Activated T-helper 9 cell treated with anti-CD3 and anti-CD28 coated beads, Interleukin-2, amount 50 U/mL, for 16 hours (primary cell): ENCODE results near the gene PINLYP.
"Not testable (repeated sequence)": the region's sequence is repeated elsewhere in the genome, so short reads cannot be mapped to it uniquely, and the experiment has no call there.

ENCODE experiments used
- DNase-seq: peaks from one replicate; pipeline ENCODE4 v3.0.0-alpha.2; 2020; ENCODE audit warnings: low read depth

The PINLYP gene

GRCh38 chr19:43582495-43582894, 6.9 kb downstream of the PINLYP start:
- no peak for DNase-seq

- DNase-seq, result no peak
Observed at GRCh38 chr19:43584484-43584883, 8.9 kb downstream of the PINLYP start.

- no peak for DNase-seq
Observed at GRCh38 chr19:43586346-43586745, 10.7 kb downstream of the PINLYP start.

DNA sequence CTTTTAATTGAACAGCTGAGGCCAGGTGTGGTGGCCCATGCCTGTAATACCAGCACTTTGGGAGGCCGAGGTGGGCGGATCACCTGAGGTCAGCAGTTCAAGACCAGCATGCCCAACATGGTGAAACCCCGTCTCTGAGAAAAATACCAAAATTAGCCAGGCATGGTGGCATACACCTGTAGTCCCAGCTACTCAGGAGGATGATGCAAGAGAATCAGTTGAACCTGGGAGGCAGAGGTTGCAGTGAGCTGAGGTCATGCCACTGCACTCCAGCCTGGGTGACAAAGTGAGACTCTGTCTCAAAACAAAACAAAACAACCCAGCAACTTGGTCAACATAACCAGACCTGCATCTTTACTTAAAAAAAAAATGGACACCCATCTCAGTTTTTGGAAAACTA, 11.4 kb downstream of the PINLYP start:
- not testable (repeated sequence) for DNase-seq

- DNase-seq, result no peak
Observed at GRCh38 chr19:43589277-43589676, 13.7 kb downstream of the PINLYP start.

DNA sequence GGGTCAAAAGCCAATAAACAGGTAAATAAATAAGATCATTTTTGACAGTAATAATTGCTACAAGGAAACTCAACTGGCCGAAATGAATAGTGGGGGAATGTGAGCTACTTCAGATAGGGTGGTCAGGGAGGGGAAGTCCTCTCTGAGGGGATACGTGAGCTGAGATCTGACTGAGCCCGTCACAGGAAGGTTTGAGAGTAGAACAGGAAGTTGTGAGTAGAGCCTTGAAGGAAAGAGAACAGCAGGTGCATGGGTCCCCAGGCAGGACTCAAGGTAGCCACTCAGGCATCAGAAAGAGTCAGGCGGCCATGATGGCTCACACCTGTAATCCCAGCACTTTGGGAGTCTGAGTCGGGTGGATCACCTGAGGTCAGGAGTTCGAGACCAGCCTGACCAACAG, 14.1 kb downstream of the PINLYP start:
- no peak for DNase-seq

- DNase-seq, result no peak
Observed at GRCh38 chr19:43591904-43592772, 16.5 kb downstream of the PINLYP start.

DNA sequence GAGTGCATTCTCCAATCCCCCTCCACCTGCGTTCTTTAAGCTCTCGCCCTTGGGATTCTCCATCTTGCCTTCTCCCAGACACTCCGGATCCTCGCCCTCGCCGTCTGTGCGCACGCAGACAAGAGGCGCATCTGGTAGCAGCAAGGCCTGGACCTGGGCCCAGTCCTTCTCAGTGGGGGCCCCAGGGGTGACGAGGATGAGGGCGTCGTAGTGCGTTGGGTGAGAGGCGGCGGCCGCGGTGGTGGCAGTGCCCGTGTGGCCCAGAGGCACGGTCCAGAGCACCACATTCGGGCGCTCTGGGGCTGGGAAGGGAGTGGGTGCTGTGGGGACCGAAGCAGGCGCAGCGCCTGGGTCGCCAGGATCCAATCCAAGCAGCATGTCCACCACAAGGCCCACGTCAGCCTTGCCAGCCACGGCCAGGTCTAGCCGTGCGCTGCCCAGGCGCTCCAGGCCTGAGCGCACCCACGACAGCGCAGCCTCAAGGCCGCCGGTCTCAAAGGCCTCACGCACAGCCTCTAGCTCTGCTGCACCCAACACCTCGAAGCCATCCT, 17.3 kb downstream of the PINLYP start:
- DNase-seq, result no peak

DNA sequence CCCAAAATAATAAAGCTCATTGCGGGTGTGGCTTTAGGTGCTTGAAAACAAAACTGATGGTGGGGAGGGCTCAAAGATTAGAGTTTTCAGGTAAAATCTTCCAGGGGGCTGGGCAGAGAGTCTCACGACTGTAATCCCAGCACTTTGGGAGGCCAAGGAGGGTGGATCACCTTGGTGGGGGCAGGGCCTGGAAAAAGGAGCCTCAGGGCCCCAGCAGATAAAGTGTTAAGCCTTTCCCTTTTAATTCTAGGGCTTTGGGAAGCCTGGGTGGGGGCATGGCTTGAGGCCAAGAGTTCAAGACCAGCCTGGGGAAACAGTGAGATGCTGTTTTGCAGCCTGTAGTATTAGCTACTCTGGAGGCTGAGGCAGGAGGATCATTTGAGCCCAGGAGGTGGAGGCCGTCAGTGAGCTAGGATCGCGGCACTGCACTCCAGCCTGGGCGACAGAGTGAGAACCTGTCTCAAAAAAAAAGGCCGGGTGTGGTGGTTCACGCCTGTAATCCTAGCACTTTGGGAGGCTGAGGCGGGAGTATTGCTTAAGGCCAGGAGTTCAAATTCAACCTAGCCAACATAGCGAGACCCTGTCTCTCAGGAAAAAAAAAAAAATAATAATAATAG, 18.6 kb downstream of the PINLYP start:
- DNase-seq, result no peak

DNA sequence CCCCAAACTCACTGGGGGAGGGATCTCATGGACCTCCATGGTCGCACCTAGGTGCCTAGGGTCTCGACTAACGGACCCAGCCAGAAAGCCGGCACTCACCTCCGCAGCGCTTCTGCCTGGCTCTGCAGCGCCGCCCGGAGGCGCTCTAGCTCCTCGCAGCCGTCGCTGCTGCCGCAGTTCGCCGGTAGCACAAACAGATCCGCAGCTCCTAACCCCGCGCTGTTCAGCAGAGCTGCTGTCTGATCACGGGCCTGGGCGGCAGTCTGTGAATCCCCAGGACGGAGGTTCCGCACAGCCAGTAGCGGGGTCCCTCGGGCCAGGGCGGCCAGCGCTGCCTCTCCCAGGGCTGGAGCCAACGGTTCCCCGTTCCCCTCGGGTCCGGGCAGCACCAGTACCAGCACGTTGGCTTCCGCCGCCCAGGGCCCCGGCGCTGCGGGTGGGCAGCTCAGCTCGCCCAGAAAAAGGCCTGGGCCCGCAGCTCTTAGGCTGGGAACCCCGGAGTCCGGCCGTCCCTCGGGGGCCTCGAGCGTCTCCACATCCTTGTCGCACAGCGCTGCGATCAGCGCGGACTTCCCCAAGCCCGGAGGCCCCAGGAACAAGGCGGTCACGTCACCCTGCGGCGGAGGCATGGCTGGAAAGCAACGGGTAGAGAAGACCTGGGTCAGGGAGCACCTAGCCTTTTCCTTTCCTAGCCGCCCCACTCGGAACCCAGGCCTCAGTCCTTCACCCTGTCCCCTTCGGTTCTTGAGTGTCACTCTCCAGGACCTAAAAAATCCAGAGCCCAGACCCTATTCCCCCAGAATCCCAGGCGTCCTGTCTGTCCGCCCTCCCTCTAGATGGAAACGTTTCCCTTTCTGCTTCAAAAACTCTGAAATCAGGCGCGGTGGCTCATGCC, 19.4 kb downstream of the PINLYP start:
- DNase-seq, result peak; percentile 59

DNA sequence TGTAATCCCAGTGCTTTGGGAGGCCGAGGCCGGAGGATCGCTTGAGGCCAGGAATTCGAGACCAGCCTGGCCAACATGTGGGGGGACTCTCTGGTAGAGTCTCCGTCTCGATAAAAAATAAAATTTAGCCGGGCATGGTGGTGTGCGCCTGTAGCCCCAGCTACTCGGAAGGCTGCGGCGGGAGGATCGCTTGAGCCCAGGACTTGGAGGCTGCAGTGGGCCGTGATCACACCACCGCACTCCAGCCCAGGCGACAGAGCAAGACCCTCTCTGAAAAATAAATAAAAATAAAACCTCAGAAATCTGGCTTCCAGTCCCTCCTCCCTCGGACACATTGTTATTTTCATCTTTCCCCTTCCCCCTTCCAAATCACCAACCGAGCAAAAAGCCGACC, 20.0 kb downstream of the PINLYP start:
- no peak for DNase-seq

GRCh38 chr19:43595999-43596841, 20.6 kb downstream of the PINLYP start, which contains the start of the genes IRGQ and ZNF576:
Gene IRGQ (minus strand): TSS chr19:43596134. CDS start chr19:43595338, 796 bp downstream.
Gene ZNF576 (plus strand): TSS chr19:43596595. CDS start chr19:43597109, 514 bp downstream.
- DNase-seq, result peak; percentile 100

DNA sequence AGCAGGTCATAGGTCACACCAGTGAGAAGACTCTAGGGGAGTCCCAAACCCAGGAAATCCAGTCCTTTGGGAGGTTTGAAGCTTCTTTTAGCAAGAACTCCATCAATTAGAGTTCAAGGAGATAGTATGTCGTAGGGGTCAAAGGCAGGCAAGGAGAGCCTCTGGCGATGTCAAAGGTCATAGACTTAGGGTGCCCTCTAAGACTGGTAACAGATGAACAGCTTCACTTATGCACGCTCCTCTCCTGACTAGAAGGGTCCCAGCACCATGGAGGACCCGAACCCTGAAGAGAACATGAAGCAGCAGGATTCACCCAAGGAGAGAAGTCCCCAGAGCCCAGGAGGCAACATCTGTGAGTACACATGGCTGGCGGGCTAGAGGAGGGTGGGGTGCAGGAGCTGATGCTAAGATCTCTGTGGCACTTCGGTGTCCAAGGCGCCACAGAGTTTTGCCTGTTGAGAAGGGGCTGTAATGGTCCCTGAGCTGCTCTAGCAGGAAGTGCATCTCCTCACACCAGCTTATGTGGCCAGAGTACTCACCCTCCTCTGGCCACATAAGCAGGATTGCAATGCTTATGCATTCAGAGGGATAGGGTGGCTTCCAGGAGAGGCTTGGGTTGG, 21.4 kb downstream of the PINLYP start:
- DNase-seq, result no peak

DNA sequence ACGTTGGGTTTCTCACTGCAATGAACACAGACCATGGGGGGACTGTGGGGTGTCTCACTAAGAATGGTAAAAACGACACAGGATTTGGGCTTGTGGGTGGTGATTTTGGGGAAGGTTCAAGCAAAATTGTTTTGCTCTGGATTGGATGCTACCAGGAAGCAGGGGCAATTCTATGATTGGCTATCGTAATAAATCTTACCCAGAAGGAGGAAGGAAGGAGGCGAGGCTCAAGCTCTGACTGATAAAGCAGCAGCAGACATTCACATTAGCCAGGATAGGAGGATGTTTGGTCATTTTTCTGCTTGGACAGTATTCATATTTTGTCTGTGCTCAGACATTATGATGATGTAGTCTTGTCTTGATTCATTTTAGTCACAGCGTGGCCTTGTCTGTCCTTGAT, 22.3 kb downstream of the PINLYP start:
- no peak for DNase-seq

- no peak for DNase-seq
Observed at GRCh38 chr19:43598445-43599240, 23.0 kb downstream of the PINLYP start.

GRCh38 chr19:43599635-43600295, 24.2 kb downstream of the PINLYP start:
- no peak for DNase-seq

- DNase-seq, result not testable (repeated sequence)
Observed at GRCh38 chr19:43600326-43600725, 24.7 kb downstream of the PINLYP start.

- no peak for DNase-seq
Observed at GRCh38 chr19:43605875-43606568, 30.4 kb downstream of the PINLYP start.
